GM10847 (cell line): ENCODE data around the gene MGAT3.

ENCODE experiments used
- POLR2A ChIP-seq: IDR thresholded peaks from 2 replicates; pipeline ENCODE4 v1.6.1; 2011; ENCODE audit not compliant: insufficient read length; ENCODE audit errors: extremely low read depth

Gene MGAT3

DNA sequence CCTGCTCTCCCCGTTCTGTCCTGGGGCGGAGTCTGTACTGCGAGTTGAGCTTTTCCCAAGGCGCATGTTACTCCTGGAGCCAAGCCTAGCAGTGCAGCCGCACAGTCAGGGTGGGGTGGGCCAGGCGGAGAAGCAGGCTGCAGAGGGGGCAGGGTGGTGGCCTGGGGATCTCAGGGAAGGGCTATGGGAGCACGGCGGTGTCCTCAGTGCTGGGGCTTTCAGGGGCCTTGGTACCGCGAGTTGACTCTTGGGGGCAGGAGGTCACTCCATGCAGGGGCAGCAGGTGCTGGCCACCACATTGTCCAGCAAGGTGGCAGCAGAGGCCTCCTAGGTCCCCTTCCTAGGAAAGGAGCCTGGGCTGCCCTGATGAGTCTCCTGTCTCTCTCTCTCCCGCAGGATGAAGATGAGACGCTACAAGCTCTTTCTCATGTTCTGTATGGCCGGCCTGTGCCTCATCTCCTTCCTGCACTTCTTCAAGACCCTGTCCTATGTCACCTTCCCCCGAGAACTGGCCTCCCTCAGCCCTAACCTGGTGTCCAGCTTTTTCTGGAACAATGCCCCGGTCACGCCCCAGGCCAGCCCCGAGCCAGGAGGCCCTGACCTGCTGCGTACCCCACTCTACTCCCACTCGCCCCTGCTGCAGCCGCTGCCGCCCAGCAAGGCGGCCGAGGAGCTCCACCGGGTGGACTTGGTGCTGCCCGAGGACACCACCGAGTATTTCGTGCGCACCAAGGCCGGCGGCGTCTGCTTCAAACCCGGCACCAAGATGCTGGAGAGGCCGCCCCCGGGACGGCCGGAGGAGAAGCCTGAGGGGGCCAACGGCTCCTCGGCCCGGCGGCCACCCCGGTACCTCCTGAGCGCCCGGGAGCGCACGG lies 30.4 kb downstream of the MGAT3 start:
- no peak for TF ChIP-seq POLR2A

DNA sequence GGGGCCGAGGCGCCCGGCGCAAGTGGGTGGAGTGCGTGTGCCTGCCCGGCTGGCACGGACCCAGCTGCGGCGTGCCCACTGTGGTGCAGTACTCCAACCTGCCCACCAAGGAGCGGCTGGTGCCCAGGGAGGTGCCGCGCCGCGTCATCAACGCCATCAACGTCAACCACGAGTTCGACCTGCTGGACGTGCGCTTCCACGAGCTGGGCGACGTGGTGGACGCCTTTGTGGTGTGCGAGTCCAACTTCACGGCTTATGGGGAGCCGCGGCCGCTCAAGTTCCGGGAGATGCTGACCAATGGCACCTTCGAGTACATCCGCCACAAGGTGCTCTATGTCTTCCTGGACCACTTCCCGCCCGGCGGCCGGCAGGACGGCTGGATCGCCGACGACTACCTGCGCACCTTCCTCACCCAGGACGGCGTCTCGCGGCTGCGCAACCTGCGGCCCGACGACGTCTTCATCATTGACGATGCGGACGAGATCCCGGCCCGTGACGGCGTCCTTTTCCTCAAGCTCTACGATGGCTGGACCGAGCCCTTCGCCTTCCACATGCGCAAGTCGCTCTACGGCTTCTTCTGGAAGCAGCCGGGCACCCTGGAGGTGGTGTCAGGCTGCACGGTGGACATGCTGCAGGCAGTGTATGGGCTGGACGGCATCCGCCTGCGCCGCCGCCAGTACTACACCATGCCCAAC lies 31.2 kb downstream of the MGAT3 start:
- TF ChIP-seq POLR2A: no peak

DNA sequence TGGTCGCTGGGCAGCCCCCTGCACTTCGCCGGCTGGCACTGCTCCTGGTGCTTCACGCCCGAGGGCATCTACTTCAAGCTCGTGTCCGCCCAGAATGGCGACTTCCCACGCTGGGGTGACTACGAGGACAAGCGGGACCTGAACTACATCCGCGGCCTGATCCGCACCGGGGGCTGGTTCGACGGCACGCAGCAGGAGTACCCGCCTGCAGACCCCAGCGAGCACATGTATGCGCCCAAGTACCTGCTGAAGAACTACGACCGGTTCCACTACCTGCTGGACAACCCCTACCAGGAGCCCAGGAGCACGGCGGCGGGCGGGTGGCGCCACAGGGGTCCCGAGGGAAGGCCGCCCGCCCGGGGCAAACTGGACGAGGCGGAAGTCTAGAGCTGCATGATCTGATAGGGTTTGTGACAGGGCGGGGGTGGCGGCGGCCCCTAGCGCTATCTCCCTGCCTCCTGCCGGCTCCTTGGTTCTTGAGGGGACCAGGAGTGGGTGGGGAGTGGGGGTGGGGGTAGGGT lies 31.8 kb downstream of the MGAT3 start:
- no peak for TF ChIP-seq POLR2A

DNA sequence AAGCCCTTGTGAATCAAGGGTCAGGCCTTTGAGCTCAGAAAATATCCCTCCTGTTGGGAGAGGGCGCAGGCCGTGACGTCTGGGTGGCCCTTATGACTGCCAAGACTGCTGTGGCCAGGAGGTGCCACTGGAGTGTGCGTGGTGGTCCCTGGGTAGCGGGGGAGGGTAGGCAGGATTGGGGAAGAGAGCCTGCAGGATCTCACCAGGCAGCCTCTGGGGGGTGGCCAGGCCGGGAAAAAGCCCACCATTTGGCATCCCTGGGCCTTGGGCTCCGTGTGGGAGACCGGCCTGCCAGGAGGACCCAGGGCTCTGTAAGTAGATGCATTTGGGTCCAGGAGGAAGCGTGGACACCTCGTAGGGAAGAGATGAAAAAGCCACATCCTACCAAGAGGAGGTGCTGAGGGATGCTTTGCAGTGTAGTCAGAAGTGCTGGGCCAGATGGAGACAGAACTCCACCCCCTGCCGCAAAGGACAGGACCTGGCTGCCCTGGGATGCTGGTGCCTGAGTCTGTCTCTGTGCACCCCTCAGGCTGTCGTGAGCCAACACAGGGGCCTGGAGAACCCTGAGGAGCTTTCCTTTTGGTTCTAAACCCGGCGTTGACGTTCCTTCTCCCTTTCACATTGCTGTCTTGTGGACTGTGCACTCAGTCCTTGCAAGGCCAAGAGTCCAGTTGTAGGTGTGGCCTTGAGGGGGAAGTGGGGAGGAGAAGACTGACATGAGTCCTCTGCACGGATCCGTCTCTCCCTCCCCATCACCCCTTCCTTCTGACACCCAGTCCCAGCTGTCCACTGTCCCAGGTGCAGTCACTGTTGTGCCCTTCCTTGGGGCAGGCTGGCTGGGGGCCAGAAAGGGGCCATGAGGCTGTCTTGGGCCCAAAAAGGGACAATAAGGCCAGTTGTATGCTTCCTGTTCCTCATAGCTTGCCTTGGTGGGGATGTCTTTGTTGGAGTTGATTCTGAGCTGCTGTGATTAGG lies 32.6 kb downstream of the MGAT3 start:
- TF ChIP-seq POLR2A: no peak

DNA sequence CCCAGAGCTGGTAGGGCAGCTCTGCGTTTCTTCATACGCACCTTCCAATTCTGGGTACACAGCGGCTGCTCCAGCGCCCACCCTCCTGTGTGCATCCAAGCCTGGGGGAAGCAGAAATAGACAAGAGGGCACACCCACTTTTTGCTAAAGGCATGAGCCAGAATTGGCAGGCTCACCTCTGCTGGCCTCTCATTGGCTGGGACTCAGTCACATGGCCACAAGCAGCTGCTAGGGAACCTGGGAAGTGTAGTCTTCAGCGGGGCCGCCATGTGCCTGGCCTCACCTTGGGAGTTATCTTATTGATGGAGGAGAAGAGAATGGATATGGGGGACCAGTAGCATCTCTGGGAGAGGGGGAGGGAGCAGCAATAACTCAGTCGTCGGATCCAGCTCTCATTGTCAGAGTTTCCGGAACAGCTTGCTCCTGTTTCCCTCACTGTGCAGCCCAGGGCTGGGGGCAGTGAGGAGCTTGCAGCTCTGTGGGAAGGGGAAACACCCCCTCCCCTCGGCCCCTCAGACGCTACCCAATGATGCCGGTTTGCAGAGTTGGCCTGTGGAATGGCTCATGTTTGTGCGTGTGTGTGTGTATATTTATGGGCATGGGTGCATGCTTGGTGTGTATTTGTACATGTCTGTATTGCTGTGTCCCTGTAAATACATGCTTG lies 33.5 kb downstream of the MGAT3 start:
- no peak for TF ChIP-seq POLR2A

DNA sequence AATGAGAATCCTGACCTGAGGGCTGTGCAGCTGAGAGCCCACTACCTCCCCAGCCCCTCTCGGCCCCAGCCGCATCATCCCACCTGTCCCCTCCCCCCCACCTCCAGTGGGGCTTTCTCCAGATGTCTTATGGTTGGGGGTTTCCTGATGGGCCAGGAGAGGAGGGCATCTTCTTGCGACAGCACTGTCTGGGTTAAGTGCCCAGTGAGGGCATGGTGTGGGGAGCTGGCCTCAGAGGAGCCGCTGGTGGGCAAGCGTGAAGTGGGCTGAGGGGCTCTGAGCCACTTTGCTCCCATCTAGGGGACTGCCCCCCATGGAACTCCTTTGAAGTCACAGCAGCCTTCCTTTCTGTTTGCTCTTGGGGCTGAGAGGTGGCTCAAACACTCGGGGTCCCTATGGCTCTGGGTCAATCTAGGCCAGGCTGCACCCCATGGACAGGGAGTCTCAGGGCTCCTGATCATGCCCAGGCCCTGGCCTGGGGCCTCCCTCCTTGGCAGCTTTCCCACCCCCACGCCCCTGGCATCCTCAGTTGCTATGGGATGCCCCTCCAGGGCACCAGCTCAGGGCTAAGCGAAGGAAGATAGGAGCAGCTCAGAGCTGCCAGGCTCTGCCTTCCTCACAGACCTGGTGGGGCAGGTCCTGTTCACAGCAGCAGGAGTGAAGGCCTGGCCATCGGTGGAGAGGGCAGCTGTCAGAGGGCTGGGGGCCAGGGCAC lies 34.3 kb downstream of the MGAT3 start:
- no peak for TF ChIP-seq POLR2A

DNA sequence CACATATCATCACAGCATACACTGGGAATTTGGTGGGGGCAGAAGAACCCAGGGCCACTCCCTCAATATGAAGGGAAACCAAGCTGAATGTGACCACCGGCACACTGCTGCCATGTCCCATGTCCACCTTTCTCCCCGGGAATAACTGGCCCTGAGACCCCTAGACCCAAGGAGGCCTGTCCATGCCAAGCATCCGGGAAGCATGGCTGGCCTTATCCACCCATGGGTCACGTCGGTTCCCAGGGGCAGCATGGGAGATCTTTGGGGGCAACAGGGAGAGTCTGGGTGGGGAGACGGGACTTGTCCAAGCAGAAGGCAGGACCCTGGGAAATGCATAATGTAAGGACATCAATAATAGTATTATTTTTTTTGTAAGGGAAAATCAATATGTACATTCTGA lies 34.9 kb downstream of the MGAT3 start:
- TF ChIP-seq POLR2A: no peak

DNA sequence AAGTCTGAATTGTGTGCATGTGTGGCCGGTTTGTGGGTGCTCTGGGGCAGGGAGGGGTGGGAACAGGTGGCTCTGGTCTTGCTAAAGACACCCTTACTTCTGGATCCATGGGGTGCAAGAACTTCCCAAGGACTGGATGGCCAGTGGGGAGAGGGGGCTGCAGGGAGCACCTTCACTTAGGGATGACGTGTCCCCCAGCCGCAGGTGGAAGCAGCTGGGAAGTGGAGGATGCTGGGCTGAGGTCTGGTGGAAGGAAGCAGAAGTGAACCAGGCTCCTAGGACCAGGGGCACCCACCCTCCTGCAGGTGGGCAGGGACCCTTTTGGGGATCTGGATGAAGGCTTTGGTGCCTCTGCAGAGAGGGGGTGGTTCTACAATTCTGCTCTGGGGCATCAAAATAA lies 35.4 kb downstream of the MGAT3 start:
- TF ChIP-seq POLR2A: no peak

DNA sequence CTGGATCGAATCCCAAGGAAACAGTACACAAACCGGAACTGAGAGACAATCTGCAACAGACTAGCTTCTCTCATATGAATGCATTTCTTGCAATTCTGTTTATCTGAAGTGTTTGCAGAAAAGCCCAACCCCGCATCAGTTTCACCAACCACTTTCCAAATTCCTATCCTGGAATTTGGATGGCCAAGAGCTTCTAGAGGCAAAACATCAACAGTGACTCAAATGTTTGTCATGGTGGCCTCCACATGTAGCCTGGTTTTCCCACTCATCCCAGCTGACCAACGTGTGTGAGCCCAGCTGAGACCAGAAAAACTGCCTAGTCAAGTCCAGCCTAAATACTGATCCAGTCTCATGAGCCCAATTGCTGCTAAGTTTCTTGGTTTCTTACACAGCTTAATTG lies 36.9 kb downstream of the MGAT3 start:
- TF ChIP-seq POLR2A: no peak

DNA sequence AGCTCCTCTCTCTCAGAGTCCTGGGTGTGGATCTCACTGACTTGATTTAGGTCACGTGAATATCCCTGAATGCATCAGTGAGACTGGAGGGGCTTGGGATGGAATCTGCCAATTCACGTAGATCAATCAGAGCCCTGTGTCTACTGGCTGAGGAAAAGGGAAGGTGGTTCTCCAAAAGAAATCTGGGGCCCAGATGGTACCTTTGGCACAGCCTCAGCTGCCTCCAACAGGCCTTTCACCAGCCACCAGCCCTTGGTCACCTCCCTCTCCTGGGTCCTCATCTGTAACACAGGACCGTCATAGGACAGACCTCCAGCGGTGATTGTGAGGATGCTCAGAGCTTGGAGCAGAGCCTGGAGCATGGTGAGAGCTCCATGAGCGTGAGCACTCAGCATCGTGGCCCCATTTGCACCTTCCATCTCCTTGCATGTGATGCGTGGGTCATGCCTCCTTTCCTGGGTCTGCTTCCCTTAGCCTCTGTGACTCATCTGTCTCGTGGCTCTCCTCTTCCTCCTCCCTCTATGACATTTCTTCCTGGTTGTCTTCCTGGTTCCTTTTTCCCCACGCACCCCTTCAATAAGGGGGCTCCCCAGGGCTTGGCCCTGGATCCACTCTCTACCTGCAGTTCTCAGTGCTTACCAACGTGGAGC lies 37.8 kb downstream of the MGAT3 start:
- TF ChIP-seq POLR2A: no peak

DNA sequence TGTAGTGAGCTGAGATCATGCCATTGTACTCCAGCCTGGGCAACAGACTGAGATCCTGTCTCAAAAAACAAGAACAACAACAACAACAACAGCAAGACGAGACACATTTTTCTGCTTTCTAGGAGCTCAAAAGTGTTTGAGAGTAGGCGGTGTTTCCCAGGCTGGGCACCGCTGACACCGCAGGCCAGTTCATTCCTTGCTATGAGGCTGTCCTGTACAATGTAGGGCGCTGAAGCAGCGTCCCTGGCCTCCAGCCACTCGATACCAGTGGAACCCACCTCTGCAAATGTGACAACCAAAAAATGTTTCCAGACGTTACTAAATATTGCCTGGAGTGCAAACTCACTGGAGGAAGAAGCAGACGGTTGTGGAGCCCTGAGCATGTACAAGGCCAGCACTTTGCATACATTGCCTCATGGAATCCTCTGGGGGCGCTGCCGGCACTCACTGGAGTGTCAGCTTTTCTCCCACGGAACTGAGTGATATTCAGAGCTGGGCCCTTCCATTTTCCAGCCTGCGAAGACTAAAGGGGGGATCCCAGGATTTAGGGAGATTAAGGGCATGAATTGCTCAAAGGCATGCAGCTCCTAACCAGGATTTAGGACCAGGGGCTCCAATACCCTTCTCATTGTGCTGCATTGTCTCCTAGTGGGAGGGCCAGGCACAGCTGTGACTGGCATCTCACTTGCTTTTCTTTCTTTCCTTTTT lies 39.5 kb downstream of the MGAT3 start:
- TF ChIP-seq POLR2A: no peak

DNA sequence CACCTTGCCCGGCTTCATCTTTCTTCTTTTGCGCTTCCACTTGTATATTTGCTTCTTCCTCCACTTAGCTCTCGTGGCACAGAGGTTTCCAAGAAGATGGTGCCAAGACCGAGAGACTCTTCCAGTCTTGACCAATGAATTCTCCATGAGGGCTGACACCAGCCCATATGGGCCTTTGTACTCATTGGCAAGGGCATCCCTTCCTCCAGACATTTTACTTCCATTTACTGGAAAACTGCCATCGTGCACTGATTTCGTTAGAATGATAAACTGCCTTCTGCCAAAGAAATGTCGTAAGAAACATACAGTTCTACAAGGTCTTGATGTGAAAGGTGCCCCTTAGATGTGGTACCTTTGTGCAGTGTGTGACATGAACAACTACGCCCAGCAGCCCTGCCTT lies 40.6 kb downstream of the MGAT3 start:
- TF ChIP-seq POLR2A: no peak

DNA sequence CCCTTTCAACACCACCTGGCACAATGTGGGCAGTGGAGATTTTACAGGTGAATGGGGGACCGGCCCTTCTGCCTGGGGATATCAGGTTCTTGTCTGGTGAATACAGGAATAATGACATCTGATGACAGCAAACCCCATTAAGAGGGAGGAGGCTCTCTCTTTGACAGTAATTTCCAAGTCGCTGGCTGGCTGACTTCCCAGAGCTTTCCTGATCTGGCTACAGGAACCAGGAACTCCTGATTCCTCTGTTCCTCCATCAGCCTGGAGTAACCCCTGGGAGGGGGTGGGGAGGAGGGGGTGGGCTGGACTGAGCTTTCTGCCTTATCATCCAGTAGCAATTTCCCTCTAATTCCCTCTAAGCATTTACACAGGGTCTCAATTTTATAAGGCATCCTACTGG lies 41.6 kb downstream of the MGAT3 start:
- no peak for TF ChIP-seq POLR2A
